HG03342 (cell line): ENCODE data around the gene DAB2IP.

Experiments
- ATAC-seq: cut with Tn5 transposase; IDR thresholded peaks from one replicate; pipeline ENCODE4 v1.9.1; 2021; ENCODE audit warnings: mild to moderate bottlenecking, moderate library complexity; ENCODE audit not compliant: unreplicated experiment

Gene DAB2IP

DNA sequence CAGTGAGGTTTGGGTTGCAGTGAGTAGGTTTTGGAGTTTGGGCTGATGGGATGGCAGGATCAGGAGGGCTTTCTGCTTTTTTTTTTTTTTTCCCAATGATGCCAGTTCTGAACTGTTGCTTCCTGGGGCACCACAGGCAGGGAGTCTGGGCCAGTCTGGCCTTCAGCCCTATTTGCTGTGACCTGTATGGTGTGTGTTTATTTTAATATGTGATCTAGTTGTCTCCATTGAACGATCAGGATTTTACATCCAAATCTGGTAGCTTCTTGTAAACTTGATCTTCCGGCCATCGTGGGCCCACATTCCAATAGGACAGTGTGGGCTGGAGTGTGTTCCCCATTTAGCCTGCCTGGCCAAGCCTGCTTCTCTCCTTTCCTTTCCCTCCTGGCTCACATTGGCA, 25.8 kb upstream of the DAB2IP start:
- ATAC-seq, result no peak

DNA sequence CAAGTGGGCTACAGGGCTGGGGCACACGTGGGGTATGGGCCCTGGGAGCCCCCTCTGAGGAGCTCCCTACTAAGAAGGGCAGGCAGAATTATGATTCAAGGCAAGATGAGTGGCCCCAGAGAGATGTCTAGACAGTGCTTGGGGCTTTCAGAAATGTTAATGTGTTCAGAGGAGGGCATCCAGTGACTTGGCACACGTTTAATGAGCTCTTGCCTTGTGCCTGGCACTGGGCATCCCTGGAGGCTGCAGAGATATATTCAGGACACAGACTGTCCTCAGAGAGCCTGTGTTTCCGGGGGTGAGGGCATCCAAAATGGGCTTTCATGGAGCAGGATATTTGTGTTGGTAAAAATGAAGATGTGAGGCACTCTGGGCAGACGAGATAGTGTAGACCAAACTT, 25.4 kb upstream of the DAB2IP start:
- ATAC-seq, result no peak

DNA sequence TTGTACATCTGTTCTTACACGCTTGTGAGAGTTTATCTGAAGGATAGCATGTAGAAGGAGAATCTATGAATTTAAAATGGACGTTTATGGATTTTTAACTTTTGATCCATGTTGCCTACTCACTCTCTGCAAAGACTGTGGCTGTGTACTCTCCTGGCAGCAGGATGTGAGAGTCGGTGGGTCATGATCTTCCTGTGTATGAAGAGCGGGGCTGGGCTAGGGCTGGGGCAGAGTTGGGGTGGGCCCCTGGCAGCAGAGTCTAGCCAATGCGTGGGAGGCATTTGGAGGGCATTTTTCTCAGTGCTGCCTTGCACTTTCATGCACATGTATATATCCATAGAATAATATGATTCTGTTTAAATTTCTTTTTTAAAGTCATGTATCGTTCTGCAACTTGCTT, 24.0 kb upstream of the DAB2IP start:
- ATAC-seq, result no peak

DNA sequence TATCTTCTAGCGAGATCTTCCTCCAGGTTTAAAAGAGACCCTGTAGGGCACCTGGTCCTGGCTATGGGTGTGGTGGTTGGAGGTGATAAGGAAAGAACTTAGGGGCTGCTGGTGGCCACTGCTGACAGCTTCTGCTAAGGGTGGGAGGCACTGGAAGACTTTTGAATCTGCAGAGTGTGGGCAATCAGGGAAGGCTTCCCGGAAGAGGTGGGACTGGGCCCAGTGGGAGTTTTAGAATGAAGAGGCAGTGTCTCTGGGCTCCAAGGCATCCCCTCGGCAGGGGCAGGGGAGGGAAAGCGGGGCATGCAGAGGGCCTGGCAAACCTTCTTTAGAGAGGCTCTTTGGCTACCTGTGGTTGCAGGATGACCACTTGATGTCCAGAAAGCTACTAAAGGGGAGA, 23.0 kb upstream of the DAB2IP start:
- no peak for ATAC-seq

DNA sequence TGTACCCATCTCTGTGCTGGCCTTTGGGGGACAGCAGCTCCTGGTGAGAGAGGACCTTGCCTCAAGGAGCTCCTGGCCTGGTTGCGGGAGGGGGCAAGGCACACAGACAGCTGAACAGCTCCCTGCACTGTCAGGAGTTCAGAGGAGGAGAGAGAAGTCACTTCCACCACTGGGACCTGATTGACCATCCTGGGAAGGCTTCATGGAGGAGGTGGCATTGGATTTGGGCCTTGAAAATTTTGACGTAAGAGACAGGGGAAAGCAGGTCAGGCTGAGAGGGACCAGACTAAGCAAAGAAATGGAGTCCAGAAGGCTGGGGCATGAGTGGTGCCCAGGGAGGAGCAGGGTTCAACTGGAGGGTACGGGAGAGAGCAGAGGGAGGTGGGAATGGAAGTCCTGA, 20.3 kb upstream of the DAB2IP start:
- ATAC-seq, result no peak

DNA sequence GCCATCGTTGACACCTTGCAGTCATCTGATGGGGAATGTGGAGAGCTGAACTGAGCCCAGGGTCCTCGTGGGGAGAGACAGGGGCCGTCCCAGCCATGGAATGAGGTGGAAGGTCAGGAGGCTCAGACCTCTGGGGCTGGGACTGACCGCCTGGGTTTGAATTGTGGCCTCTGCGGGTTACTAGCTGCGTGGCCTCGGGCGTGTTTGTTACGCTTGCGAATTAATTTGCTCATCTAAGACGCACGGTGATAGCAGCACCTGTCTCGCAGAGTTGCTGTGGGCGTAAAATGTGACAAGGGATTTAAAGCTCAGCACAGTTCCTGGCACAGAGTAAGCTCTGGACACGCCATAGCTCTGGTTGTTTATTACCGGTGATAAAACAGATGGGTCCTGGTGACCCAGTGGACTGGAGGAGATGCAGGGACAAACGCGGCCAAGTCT, 19.4 kb upstream of the DAB2IP start:
- no peak for ATAC-seq

DNA sequence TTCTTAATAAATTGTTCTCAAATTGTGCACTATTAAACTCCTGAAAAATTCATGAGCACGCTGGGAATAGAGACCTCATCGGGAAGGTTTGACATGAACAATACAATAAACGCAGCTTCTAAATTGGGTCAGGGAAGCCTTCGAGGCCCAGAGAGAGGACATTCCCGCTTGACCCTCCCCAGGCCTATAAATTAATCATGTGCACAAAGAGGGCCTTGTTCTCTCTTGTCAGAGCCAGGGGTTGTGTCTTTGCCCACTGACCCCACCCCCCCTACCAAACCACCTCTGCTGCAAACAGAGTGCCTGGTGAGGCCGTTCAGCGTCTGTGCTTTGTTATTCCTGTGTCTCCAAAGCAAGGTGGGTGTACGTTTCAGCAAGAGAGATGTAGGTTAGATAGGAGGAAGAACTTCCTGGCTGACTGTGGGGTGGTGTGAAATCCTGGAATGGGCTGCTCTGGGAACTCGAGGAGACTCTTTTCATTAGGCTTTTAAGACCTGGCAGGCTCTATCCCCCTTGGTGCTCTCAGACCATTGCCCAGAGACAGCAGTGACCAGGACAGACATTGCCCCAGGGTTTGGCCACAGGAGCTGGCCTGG, 18.2 kb upstream of the DAB2IP start:
- ATAC-seq, result no peak

DNA sequence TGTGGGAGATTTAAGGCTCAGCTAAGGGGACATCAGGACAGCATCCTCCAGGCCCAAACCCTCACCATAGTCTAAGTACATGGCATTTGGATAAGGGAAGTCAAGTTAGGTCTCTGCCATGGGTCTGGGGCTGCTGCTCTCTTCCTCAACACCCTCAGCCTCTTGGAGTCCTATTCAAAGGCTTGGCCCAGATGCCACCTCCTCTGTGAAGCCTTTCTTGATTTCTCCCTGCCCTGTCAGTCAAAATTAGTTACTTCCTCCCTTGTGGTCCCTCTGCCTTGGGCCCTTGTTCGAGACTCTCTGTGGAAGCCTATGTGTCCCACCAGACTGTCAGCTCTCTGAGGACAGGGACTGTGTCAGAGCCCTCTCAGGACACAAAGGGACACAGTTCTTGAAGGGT, 17.7 kb upstream of the DAB2IP start:
- no peak for ATAC-seq

DNA sequence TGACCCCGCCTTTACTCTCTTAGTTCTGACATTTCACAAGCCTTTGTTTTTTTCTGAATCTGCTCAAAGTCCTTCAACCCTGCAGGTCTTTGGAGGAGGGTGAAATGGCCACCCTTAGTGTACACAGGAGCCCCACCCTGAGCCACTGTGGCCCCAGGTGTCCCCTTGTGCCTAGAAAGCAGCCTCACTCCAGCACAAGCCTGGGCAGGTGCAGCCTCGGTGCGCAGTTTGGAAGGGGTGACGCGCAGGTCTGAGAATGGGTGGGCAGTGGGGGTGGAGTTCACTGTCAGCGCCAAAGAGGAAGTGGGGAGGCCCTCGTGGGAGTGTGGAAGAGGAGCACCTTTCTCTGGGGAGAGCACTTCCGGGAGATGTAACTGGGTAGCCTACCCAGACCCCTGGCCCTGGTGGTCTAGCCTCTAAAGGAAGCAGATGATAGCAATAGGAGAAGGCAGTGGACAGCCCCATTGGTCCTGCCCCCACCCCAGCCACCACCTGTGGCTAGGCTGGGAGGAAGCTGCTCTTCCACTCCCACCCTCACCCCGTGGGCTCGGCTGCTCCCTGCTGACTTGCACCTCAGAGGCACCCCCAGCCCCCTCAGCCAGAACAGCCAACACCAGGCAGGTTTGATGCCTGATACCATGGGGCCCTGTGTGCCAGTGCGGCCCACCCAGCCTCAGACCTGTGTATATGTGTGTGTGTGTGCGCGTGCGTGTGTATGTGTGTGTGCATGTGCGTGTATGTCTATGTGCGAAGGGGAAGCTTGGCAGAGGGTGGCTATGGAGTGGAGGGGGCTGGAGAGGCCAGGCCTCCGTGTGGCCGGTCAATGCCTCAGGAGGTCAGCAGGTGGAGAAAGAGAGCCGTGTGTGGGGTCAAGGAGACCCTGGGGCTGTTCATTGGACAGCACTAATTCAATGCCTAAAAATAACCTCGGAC, 16.8 kb upstream of the DAB2IP start:
- no peak for ATAC-seq

DNA sequence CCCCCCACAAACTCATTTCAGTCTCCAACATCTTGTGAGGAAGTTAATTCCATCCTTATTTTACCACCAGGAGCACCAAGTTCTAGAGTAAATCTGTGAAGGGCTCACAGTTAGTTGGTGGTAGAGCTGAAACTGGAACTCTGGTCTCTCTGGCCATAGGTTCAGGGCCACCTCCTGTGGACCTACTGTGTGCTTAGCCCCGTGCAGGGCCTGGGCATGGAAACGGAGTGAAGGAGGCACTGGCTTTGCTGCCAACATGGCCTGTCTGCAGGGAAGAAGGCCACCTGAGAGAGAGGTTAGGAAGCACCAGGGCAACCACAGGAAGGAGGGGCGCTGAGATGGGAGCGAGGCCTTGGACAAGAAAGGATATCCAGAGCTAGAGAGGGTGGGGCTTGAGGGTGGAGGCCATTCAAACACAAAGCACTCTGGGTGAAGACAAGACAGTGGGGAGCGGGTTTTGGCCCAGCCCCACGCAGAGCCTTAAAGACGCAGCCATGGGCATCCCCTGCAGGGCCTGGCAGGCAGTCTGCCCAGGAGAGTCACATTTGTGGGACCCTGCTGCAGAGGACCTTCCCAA, 16.0 kb upstream of the DAB2IP start:
- no peak for ATAC-seq

DNA sequence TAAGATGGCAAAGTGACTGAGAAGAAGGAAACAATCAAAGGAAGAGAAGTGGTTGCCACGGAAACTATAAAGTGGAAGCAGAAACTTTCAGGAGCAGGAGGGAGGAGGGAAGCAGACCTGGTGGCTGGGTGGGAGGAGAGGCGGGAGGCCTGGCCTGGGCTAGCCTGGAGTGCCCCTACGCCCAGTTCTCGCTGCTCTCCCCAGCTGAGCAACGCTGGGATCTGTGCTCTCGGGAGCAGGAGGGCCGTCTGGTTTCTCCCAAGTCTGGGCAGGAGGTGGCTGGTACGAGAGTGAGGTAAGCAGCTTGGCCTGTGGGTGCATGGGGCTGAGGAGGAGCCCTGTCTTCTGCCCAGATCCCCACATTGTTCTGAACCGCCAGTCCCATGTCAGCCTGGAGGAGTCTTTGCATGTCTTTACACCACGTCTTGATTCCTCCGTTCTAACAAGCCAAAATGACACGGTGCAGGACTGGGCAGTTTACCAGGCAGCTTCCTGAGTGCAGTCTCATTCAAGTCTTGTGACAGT, 15.0 kb upstream of the DAB2IP start:
- no peak for ATAC-seq

DNA sequence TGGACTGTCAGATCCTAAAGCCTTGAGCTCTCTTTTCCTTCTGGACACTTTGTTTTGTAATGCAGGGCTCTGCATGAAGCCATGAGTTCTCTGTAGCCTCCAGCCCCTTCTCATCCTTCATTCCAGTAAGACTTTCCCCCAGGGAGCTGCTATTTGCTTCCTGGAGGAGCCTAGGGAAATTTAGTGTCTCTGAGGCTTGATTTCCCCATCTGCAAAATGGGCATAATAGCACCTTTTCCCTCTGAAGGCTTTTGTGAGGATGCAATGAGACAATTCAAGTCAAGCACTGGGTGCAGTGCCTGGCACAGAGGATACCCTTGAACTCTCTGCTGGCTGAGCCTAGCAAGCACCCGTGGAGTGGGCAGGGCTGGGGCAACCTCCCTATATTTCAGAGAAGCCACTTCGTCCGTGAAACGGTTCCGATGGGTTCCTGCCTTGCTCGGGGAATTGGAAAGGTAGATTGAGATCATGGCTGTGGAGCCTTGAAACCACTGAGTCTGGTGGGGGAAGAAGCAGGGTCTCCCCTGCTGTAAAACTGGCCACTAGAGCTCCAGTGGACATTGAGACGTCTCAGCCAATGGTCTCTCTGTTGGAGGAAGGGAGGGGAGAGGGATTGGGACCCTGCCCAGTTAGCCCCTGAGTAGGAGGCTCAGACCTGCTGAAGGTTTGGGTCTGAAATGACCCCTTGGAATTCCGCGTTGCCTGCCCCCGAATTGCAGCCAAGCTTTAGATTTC, 14.3 kb upstream of the DAB2IP start:
- no peak for ATAC-seq

DNA sequence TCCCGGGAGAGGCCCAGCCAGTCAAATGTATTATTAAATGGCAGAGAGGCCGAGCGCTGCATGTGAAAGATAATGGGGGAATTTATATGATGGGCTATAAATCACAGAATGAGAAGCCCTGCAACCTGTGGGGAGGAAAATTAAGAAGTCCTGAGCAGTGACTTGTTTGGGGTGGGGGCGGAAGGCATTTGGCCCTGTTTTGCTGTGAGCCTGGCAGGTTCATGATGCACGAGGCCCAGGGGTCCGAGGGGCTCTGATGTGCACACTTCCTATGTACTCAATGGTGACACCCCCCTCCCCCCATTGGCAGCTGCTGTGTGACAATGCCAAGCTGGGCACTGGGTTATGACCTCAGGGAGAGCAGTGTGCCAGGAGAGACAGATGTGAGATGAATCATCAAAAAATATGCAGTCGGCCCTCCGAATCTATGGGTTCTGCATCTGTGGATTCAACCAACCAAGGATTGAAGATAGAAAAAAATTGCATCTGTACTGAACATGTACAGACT, 13.7 kb upstream of the DAB2IP start:
- ATAC-seq, result no peak

DNA sequence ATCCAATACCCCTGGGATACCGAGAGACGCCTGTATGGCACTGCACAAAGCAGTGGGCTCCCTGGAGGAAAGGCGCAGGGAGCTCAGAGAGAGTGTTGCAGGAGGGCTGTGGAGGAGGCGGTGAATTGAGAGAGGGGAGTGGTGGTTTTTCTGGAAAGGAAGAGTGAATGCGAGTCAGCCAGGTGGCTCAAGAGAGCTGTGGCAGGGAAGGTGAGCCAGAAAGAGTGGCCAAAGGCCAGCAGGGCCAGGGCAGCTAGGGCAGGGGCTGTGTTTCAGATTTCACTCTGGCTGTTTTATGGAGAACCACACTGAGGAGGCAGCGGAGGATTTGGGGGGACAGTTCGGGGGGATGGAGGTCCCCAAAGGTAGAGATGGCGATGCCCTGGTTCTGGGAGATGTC, 13.0 kb upstream of the DAB2IP start:
- ATAC-seq, result no peak

DNA sequence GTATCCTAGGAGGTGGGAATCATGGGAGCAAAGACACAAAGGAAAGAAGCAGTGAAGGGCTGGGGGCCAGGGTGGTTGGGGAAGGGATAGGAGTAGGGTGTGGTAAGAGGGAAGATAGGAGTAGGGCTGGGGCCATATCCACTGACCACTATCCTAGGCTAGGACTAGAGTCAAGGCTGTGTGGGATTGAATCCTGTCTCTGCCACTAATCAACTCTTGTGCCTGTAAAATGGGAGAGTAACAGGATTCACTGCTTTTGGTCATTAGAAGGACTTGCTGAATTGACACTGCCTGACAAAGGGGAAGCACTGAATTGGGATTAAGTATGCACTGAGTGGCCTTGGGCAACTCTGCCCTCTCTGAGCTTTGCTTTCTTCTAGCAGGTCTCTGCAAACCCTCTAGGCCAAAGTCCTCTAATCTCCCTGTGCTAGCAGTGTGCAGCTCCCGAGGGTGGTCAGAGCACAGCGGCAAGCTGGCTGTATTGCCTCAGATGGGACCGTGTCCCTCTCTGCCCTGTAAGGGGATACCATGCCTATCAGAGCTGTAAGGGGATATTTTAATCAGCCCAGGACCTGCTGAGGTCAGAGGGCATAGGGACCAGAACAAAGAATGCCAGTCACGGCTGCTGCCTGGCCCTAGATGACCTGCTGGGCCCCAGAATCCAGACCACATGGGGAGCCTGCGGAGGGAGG, 12.4 kb upstream of the DAB2IP start:
- ATAC-seq, result no peak

DNA sequence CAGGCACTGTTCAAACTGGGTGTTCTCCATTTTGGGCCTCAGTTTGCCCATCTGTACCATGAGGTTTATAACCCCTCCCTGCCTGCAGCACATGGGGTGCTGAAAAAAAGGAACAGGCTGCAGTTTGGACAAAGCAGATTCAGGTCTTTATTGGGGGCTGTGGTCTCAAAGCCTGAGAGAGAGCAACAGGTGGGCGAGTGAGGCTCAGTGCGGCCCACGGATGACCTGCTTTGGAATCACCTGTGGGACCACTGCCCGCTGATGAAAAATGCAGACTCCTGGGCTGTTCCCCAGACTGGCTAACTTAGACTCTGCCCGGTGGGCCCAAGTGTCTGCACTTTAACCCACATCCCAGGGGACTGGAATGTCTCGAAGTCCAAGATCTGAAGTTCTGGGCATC, 11.8 kb upstream of the DAB2IP start:
- no peak for ATAC-seq

DNA sequence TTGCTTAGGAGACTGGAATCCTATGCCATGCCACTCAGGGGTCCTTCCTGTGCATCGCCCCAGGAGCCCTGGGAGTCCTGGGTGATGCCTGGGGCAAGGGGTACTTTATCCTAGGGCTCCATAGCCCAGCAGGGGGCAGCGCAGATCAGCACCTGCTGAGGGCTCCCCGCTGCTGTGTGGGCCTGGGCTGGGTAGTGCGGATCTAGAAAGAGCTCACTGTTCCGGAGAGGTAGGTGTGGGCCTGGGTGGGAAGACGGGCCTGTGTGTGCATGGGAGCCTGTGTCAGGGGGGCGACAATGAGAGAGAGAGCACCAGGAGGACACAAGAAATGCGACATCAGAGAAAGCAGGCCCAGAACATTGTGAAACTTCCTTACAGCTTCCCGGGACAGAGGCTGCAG, 11.4 kb upstream of the DAB2IP start:
- ATAC-seq, result no peak

DNA sequence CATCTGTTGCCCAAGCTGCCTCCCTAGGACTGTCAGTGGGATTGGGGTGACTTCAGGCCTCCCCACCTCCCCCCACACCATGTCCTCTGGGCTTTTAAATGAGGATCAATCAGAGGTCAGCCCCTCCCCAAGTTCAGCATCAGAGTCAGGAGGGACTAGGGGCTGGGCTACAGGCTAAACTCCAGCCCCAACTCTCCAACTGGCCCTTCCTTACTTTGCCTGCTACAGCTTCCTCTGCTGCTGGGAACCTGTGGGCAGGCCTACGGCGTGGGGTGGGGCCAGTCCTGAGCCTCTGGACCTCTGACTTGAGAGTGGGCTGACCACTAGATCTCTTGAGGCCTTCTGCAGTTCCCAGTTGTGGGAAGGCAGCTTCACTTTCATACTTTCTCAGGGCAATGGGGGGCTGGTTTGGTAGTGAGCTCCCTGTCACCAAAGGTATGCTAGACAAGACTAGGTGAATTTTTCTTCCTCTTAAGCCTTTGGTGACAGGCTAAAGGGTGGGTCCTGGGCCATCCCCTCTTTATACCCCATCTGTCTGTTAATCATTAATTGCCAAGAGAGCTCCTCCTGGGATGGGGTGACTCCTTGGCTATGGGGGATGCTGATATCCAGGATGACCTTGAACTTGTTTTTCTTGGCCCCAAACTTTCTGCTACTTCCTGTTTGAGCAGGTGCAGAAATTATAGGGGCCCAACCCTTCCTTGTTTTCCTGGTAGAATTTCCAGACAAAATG, 10.8 kb upstream of the DAB2IP start:
- ATAC-seq, result no peak

DNA sequence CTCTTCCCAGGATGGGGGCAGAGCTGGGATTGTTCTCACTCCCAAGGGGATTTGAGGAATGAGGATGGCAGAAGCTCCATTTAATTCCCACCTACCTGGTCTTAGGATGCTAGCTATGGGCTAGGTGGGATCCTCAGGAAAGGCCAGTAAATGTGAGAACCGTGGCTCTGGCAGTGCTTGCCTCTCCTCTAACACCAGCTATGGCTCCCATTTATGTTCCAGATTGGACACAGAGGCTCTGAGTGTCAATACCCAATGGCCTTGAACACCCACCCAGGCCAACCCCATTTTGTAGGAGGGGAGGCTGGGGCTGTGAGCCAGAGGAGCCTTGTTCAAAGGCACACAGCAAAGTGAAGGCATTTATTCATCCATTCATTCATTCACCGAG, 10.2 kb upstream of the DAB2IP start:
- no peak for ATAC-seq

DNA sequence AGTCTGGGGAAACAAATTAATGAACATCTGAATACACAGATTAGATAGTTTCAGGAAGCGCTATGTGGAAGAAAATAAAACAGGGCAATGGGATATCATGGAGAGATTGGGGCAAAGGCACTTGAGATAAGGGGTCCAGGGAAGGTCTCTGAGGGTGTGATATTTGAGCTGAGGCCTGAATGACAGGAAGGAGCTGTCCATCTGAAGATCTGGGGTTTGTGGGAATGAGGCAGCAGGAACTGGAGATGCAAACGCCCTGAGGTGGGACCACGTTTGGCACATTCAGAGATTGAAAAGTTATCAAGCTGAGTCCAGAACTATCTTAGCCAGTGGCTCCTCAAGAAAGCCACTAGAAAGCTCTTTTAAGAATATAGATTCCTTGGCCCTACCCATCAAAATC, 8.7 kb upstream of the DAB2IP start:
- ATAC-seq, result no peak
